Spleen (tissue), 11 donors: ENCODE data around the gene PRCD. TPM values are rescaled to one million over a fixed set of nuclear protein-coding genes. Genes with fewer than 3 reads are reported as not detected.
"Not testable (repeated sequence)": the region's sequence is repeated elsewhere in the genome, so short reads cannot be mapped to it uniquely, and the experiment has no call there.

Source experiments
- DNase-seq: peaks from one replicate; pipeline ENCODE4 v3.0.0-alpha.2; 2020
- H3K27ac ChIP-seq, 8 donors: fragments of 200-600 bp; sonication (generic) in 7 of 8; 1 replicate in 4 of 8; 2 replicates in 4 of 8; pipeline versions ENCODE4 v1.5.0 to v1.8.0; 2016 to 2021; ENCODE audit warnings: inconsistent platforms in 4 of 8, mild to moderate bottlenecking in 4 of 8, moderate library complexity in 1 of 8
- H3K27me3 ChIP-seq, 7 donors: fragments of 200-600 bp; sonication (generic) in 6 of 7; replicated peaks in 1 of 7; 1 replicate in 4 of 7; 2 replicates in 3 of 7; pipeline versions ENCODE4 v1.5.0 to v1.8.0; 2016 to 2021; ENCODE audit warnings: inconsistent platforms in 3 of 7, mild to moderate bottlenecking in 1 of 7
- H3K36me3 ChIP-seq, 6 donors: fragments of 200-600 bp; sonication (generic) in 5 of 6; 1 replicate in 4 of 6; 2 replicates in 2 of 6; pipeline versions ENCODE4 v1.5.0 to v1.8.0; 2016 to 2021; ENCODE audit warnings: inconsistent platforms in 2 of 6
- H3K4me1 ChIP-seq, 6 donors: fragments of 200-600 bp; sonication (generic) in 5 of 6; 1 replicate in 3 of 6; 2 replicates in 3 of 6; pipeline versions ENCODE4 v1.5.0 to v1.8.0; 2016 to 2021; ENCODE audit warnings: inconsistent platforms in 3 of 6
- H3K4me3 ChIP-seq, 8 donors: fragments of 200-600 bp; sonication (generic) in 7 of 8; 1 replicate in 4 of 8; 2 replicates in 4 of 8; pipeline versions ENCODE4 v1.5.0 to v1.8.0; 2016 to 2021; ENCODE audit warnings: inconsistent platforms in 4 of 8, mild to moderate bottlenecking in 4 of 8, moderate library complexity in 2 of 8
- H3K9me3 ChIP-seq, 8 donors: fragments of 200-600 bp; sonication (generic) in 7 of 8; 1 replicate in 4 of 8; 2 replicates in 4 of 8; pipeline versions ENCODE4 v1.5.0 to v1.8.0; 2016 to 2021; ENCODE audit warnings: inconsistent platforms in 4 of 8
- CTCF ChIP-seq, 11 experiments: fragments of 200-600 bp in 7 of 11; fragments of 450-650 bp in 4 of 11; sonication (generic) in 4 of 11; IDR thresholded peaks in 8 of 11; conservative IDR thresholded peaks in 3 of 11; 1 replicate in 7 of 11; 2 replicates in 4 of 11; pipeline versions ENCODE4 v1.4.0 to v1.8.0; 2016 to 2021; ENCODE audit warnings: antibody characterized with exemption in 11 of 11, inconsistent platforms in 4 of 11, mild to moderate bottlenecking in 1 of 11
- POLR2A ChIP-seq, 3 donors: fragments of 450-650 bp; IDR thresholded peaks; one replicate each; pipeline ENCODE4 v1.5.1; 2017; ENCODE audit warnings: antibody characterized with exemption in 3 of 3, mild to moderate bottlenecking in 1 of 3
- POLR2AphosphoS5 ChIP-seq, 3 donors: sonication (generic); formaldehyde crosslinking; IDR thresholded peaks; one replicate each; pipeline ENCODE4 v1.5.1; 2017; ENCODE audit warnings: antibody characterized with exemption in 3 of 3
- WGBS, 5 donors: extraction: QIAGEN DNeasy Blood & Tissue Kit in 3 of 5; methylation state at CpG; one replicate each; pipeline versions ENCODE4 v1.1.5 to v1.1.7; 2013 to 2018; 5-methylcytosine and 5-hydroxymethylcytosine counted together
- intact Hi-C: fragments of 100-400 bp; cut with DNase I; formaldehyde crosslinking; loops from one replicate; pipeline ENCODE4 v1.15.0; 2023; ENCODE audit warnings: low total_unique reads
- polyA plus RNA-seq, 3 donors: library from polyadenylated mRNA; stranded (reverse); fragments of 200-250 nt; gene quantifications; one replicate each; pipeline ENCODE4 v1.2.1, GENCODE V29; 2013
- total RNA-seq, 7 donors: library from RNA; depleted of rRNA in 3 of 7; stranded (reverse); fragments of >200 nt in 3 of 7; fragmentation: NEBNext Ultra II Directional in 4 of 7; extraction: Animal tissue kit (Norgen Biotek cat#: 25700) in 4 of 7; gene quantifications; one replicate each; pipeline versions ENCODE4 v1.1.0 to v1.2.1, GENCODE V29; 2016 to 2021
- donor health status: healthy with polysubstance abuse.
- donor health status: DM: no; HTN: no; CAD: no; lungs with moderate emphysema.
- donor health status: DM: no; HTN: no; CAD: no.
- donor health status: Bipolar disorder and iron deficiency.
- donor health status: healthy.
- donor health status: DM: no; HTN: no; CAD: no.
- donor health status: DM: yes; HTN: yes; CAD: no.

The PRCD gene
- total and polyA plus RNA-seq, 10 donors, result 3.5 to 54.1 (median 11.8) TPM

- Histone ChIP-seq H3K27me3 (no peaks in the 10 kb centered on the region), H3K4me3 (peak overlapping the region in 3 of 8 donors; percentile 2 to 85 (median 14)), H3K9me3 (no peaks in the 10 kb centered on the region), H3K27ac (peak overlapping the region in 7 of 8 donors; percentile 44 to 97 (median 74)), H3K4me1 (peaks cover 28 to 78% (median 62%) of the 10 kb centered on the region in 6 donors), H3K36me3 (peaks cover 0 to 59% (median 19%) of the 10 kb centered on the region in 6 donors)
- intact Hi-C loops, result no loop called here
- 76 to 85% (median 81%) methylated on average over 10 of the region's 10 CpGs for WGBS, 5 donors
- no peak for DNase-seq
- TF ChIP-seq POLR2A (IDR thresholded peaks at IDR 0.05), result no peak
- TF ChIP-seq POLR2AphosphoS5 (IDR thresholded peaks at IDR 0.05), result no peak
- TF ChIP-seq CTCF (IDR thresholded peaks at IDR 0.05 in 8 of 11, conservative IDR thresholded peaks at IDR 0.05 in 3 of 11), result no peak
Observed at GRCh38 chr17:76560036-76560876, 20.4 kb downstream of the PRCD start.

- intact Hi-C loops, result no loop called here
- TF ChIP-seq POLR2A (IDR thresholded peaks at IDR 0.05), result no peak
- no peak for TF ChIP-seq CTCF (IDR thresholded peaks at IDR 0.05 in 8 of 11, conservative IDR thresholded peaks at IDR 0.05 in 3 of 11)
- no peak for TF ChIP-seq POLR2AphosphoS5 (IDR thresholded peaks at IDR 0.05)
- DNase-seq, result no peak
- H3K9me3 ChIP-seq, result no peaks in the 10 kb centered on the region
- H3K36me3 ChIP-seq, result peaks cover 0 to 65% (median 25%) of the 10 kb centered on the region in 6 donors
- WGBS, 5 donors, result 55 to 77% (median 59%) methylated on average over 6 of the region's 6 CpGs
- peak overlapping the region in 7 of 8 donors; percentile 41 to 97 (median 74) for H3K27ac ChIP-seq
- peaks cover 28 to 74% (median 61%) of the 10 kb centered on the region in 6 donors for H3K4me1 ChIP-seq
- H3K27me3 ChIP-seq, result no peaks in the 10 kb centered on the region
- peak overlapping the region in 3 of 8 donors; percentile 2 to 47 (median 14) for H3K4me3 ChIP-seq
Observed at GRCh38 chr17:76560877-76561221, 21.0 kb downstream of the PRCD start.

- Histone ChIP-seq H3K4me1 (peaks cover 28 to 73% (median 58%) of the 10 kb centered on the region in 6 donors), H3K9me3 (no peaks in the 10 kb centered on the region), H3K27ac (peak overlapping the region in 7 of 8 donors; percentile 41 to 97 (median 74)), H3K27me3 (no peaks in the 10 kb centered on the region), H3K36me3 (peaks cover 0 to 70% (median 30%) of the 10 kb centered on the region in 6 donors), H3K4me3 (peak overlapping the region in 3 of 8 donors; percentile 2 to 47 (median 14))
- intact Hi-C loops, result no loop called here
- no peak for DNase-seq
- TF ChIP-seq POLR2AphosphoS5 (IDR thresholded peaks at IDR 0.05), result no peak
- WGBS, 5 donors, result 36 to 54% (median 47%) methylated on average over 7 of the region's 7 CpGs
Observed at GRCh38 chr17:76561332-76561731, 21.5 kb downstream of the PRCD start.

- peaks cover 0 to 75% (median 32%) of the 10 kb centered on the region in 6 donors for H3K36me3 ChIP-seq
Observed at GRCh38 chr17:76561799-76562268, 22.0 kb downstream of the PRCD start.

GRCh38 chr17:76562734-76563148 lies 22.9 kb downstream of the PRCD start:
- H3K36me3 ChIP-seq, result peaks cover 0 to 79% (median 32%) of the 10 kb centered on the region in 6 donors
- intact Hi-C loops, result no loop called here
- 70 to 84% (median 72%) methylated on average over 6 of the region's 6 CpGs for WGBS, 5 donors
- TF ChIP-seq POLR2AphosphoS5 (IDR thresholded peaks at IDR 0.05) (no peak), POLR2A (IDR thresholded peaks at IDR 0.05) (no peak), CTCF (IDR thresholded peaks at IDR 0.05 in 8 of 11, conservative IDR thresholded peaks at IDR 0.05 in 3 of 11) (no peak)
- peaks cover 29 to 78% (median 57%) of the 10 kb centered on the region in 6 donors for H3K4me1 ChIP-seq
- H3K9me3 ChIP-seq, result no peaks in the 10 kb centered on the region
- H3K27ac ChIP-seq, result peak overlapping the region in 4 of 8 donors; percentile 3 to 97 (median 46)
- H3K27me3 ChIP-seq, result no peaks in the 10 kb centered on the region
- no peak for DNase-seq
- no peak overlapping the region for H3K4me3 ChIP-seq

More at GRCh38 chr17:76561799-76562268, 22.0 kb downstream of the PRCD start:
- 50 to 65% (median 61%) methylated on average over 5 of the region's 5 CpGs for WGBS, 5 donors
- Histone ChIP-seq H3K27me3 (no peaks in the 10 kb centered on the region), H3K27ac (peak overlapping the region in 7 of 8 donors; percentile 41 to 97 (median 74)), H3K9me3 (no peaks in the 10 kb centered on the region), H3K4me3 (peak overlapping the region in 2 of 8 donors; percentile 2 to 47), H3K4me1 (peaks cover 28 to 73% (median 53%) of the 10 kb centered on the region in 6 donors)
- intact Hi-C loops, result no loop called here
- no peak for TF ChIP-seq POLR2A (IDR thresholded peaks at IDR 0.05)
- TF ChIP-seq POLR2AphosphoS5 (IDR thresholded peaks at IDR 0.05), result peak in 1 of 3 donors; percentile 37
- no peak for DNase-seq

- H3K9me3 ChIP-seq, H3K27me3 ChIP-seq, intact Hi-C loops, DNase-seq, H3K4me3 ChIP-seq: not testable (repeated sequence)
- H3K36me3 ChIP-seq, result peaks cover 0 to 79% (median 32%) of the 10 kb centered on the region in 6 donors
- WGBS, 5 donors, result 23 to 50% (median 47%) methylated on average over 2 of the region's 2 CpGs
- peaks cover 32 to 78% (median 58%) of the 10 kb centered on the region in 6 donors for H3K4me1 ChIP-seq
- peak overlapping the region in 4 of 8 donors; percentile 15 to 97 (median 40) for H3K27ac ChIP-seq
Observed at GRCh38 chr17:76563359-76563758, 23.5 kb downstream of the PRCD start.
